Measurements from ENCODE around the gene KRTAP6-1.

DNA sequence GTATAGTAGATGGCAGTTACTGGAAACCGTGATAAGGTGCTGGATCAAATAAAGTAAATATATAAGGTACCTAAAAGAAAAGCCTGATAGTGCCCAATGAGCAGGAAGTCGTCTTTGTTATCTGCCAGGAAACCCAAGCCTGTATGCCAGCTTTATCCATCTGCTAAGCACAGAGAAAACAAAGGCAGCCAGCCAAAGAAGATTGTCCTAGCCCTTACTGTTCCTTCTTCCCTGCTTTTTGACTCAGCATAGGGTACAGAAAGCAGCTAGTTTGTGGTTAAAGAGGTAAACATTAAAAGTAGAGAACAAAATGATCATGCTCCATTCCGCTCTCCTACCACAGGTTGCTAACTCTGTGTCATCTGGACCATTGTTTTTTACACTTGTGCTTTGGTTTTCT is 33.6 kb downstream of the KRTAP6-1 start:
- TF ChIP-seq EZH2 (IDR thresholded peaks at IDR 0.05; ENCODE audit: insufficient read depth, poor library complexity, severe bottlenecking) (no peak), EZH2phosphoT487 (IDR thresholded peaks at IDR 0.05; ENCODE audit: insufficient read depth, low read depth) (no peak)
